ENCODE measurements around the gene CDH24.

The CDH24 gene

GRCh38 chr14:23056956-23057756 lies at the start of gene CDH24:
Gene CDH24, minus strand, starts transcription at chr14:23057520. Its CDS starts 1,787 bp downstream, at chr14:23055733.
- peak; percentile 73 for DNase-seq

- DNase-seq: no peak
Observed at GRCh38 chr14:23106747-23107045, 49.4 kb upstream of the CDH24 start.

GRCh38 chr14:23105348-23105824 lies 48.1 kb upstream of the CDH24 start:
- no peak for DNase-seq

- DNase-seq: no peak
Observed at GRCh38 chr14:23104591-23105347, 47.4 kb upstream of the CDH24 start, which contains the start of gene CIROP. Gene CIROP, minus strand, starts transcription at chr14:23104989. Its CDS starts 69 bp downstream, at chr14:23104920.

- no peak for DNase-seq
Observed at GRCh38 chr14:23104070-23104590, 46.8 kb upstream of the CDH24 start.

- DNase-seq: no peak
Observed at GRCh38 chr14:23103581-23103980, 46.3 kb upstream of the CDH24 start.

GRCh38 chr14:23102801-23103200 lies 45.5 kb upstream of the CDH24 start:
- DNase-seq: no peak

GRCh38 chr14:23101986-23102625 lies 44.8 kb upstream of the CDH24 start:
- no peak for DNase-seq

- DNase-seq: no peak
Observed at GRCh38 chr14:23101213-23101970, 44.1 kb upstream of the CDH24 start.

- no peak for DNase-seq
Observed at GRCh38 chr14:23099212-23099861, 42.0 kb upstream of the CDH24 start.

- no peak for DNase-seq
Observed at GRCh38 chr14:23097786-23098185, 40.5 kb upstream of the CDH24 start.

GRCh38 chr14:23095196-23096108 lies 38.1 kb upstream of the CDH24 start, which contains the start of gene C14orf119:
Gene C14orf119, plus strand, starts transcription at chr14:23095505. Its CDS starts 2,154 bp downstream, at chr14:23097659.
- peak; percentile 100 for DNase-seq

GRCh38 chr14:23094666-23095195 lies 37.4 kb upstream of the CDH24 start, which contains the start of gene ACIN1:
Gene ACIN1, minus strand, starts transcription at chr14:23095136. Its CDS starts 24 bp downstream, at chr14:23095112.
- peak; percentile 83 for DNase-seq

GRCh38 chr14:23093991-23094665 lies 36.8 kb upstream of the CDH24 start:
- no peak for DNase-seq

GRCh38 chr14:23093526-23093925 lies 36.2 kb upstream of the CDH24 start:
- DNase-seq: no peak

GRCh38 chr14:23093104-23093503 lies 35.8 kb upstream of the CDH24 start:
- no peak for DNase-seq

- no peak for DNase-seq
Observed at GRCh38 chr14:23091294-23092225, 34.2 kb upstream of the CDH24 start.

- DNase-seq: no peak
Observed at GRCh38 chr14:23090254-23090636, 32.9 kb upstream of the CDH24 start.
